GM12878 (cell line): ENCODE measurements around the gene LRRIQ4. TPM values are rescaled to one million over a fixed set of nuclear protein-coding genes. Genes with fewer than 3 reads are reported as not detected.

Experiments used
- CBX5 ChIP-seq: sonication (generic); IDR thresholded peaks from 2 replicates; pipeline ENCODE4 v1.6.1; 2016; ENCODE audit warnings: low read depth, moderate library complexity, mild to moderate bottlenecking, inconsistent platforms
- CUX1 ChIP-seq: IDR thresholded peaks from 2 replicates; pipeline ENCODE4 v1.6.1; 2012; ENCODE audit warnings: improper control_type of control experiment, low read depth, low read length; ENCODE audit not compliant: insufficient replicate concordance
- E2F4 ChIP-seq: IDR thresholded peaks from 2 replicates; pipeline ENCODE4 v1.6.1; 2012; ENCODE audit warnings: low read depth, low read length, improper control_type of control experiment
- FOXM1 ChIP-seq: IDR thresholded peaks from 2 replicates; pipeline ENCODE4 v1.6.1; 2012; ENCODE audit warnings: low read depth, mild to moderate bottlenecking, inconsistent platforms, low read length, moderate library complexity
- HDAC2 ChIP-seq: fragments of 200-600 bp; sonication (generic); IDR thresholded peaks from 2 replicates; pipeline ENCODE4 v1.6.1; 2017
- NBN ChIP-seq: fragments of 450-650 bp; IDR thresholded peaks from 2 replicates; pipeline ENCODE4 v1.6.1; 2016
- NFXL1 ChIP-seq: fragments of 450-650 bp; IDR thresholded peaks from 2 replicates; pipeline ENCODE4 v1.6.1; 2017; ENCODE audit warnings: antibody characterized with exemption, mild to moderate bottlenecking, borderline replicate concordance
- NRF1 ChIP-seq: conservative IDR thresholded peaks from 2 replicates; pipeline ENCODE4 v1.6.1; 2011; ENCODE audit warnings: mild to moderate bottlenecking, low read depth, low read length, improper control_type of control experiment
- REST ChIP-seq: IDR thresholded peaks from 2 replicates; pipeline ENCODE4 v1.6.1; 2012; ENCODE audit warnings: mild to moderate bottlenecking, low read depth, low read length
- SMC3 ChIP-seq: IDR thresholded peaks from 2 replicates; pipeline ENCODE4 v1.6.1; 2011; ENCODE audit warnings: low read length, improper control_type of control experiment, borderline replicate concordance
- SREBF2 ChIP-seq: IDR thresholded peaks from 2 replicates; pipeline ENCODE4 v1.6.1; 2012; ENCODE audit warnings: mild to moderate bottlenecking, low read length
- SUPT20H ChIP-seq: IDR thresholded peaks from 2 replicates; pipeline ENCODE4 v1.6.1; 2011; ENCODE audit warnings: low read depth, mild to moderate bottlenecking, low read length, moderate library complexity, borderline replicate concordance; ENCODE audit not compliant: control insufficient read depth
- TAF1 ChIP-seq: IDR thresholded peaks from 2 replicates; pipeline ENCODE4 v1.6.1; 2011; ENCODE audit warnings: mild to moderate bottlenecking, low read depth, low read length, borderline replicate concordance
- ZBTB40 ChIP-seq: fragments of 450-650 bp; IDR thresholded peaks from 2 replicates; pipeline ENCODE4 v1.6.1; 2016; ENCODE audit warnings: mild to moderate bottlenecking, moderate library complexity, borderline replicate concordance
- polyA plus RNA-seq, 11 experiments: library from polyadenylated mRNA; depleted of rRNA in 4 of 11; unstranded in 6 of 11; stranded (reverse) in 5 of 11; fragments of >200 nt; fragmentation: Nextera tagmentation in 4 of 11; fragmentation: Illumina TruSeq in 1 of 11; extraction: Ambion mirVana in 4 of 11; extraction: Trizol in 1 of 11; gene quantifications; 1 replicate in 1 of 11; 2 replicates in 10 of 11; pipeline versions ENCODE4 v1.2.1 to v1.2.3, GENCODE V29; 2011 to 2016; ENCODE audit warnings: inconsistent platforms in 2 of 11, missing spikeins in 2 of 11, low read depth in 1 of 11
- total RNA-seq, 4 experiments: library from RNA; depleted of rRNA in 3 of 4; stranded (reverse); fragments of >200 nt in 3 of 4; fragmentation: Illumina TruSeq in 1 of 4; extraction: Trizol in 1 of 4; gene quantifications; 2 replicates each; pipeline versions ENCODE4 v1.2.1 to v1.2.3, GENCODE V29; 2013 to 2021

LRRIQ4 gene
- total and polyA plus RNA-seq, 10 of the 15 experiments (the other 5 are each of a cell fraction or from before 2014, with no cell fraction given), result 0.06 to 0.21 (median 0.14) TPM; not detected in 3

- TF ChIP-seq NRF1 (peak; percentile 69), HDAC2 (no peak), SREBF2 (no peak), SMC3 (no peak), REST (no peak), CUX1 (peak; percentile 34), TAF1 (no peak), NBN (peak; percentile 82; the same call in 1 of the 2 replicates), NFXL1 (no peak), CBX5 (0 out of 2 replicates have a peak, but pooled peaks have one; percentile 34), FOXM1 (0 out of 2 replicates have a peak, but pooled peaks have one; percentile 46), E2F4 (no peak), ZBTB40 (peak; percentile 65; the same call in 1 of the 2 replicates), SUPT20H (no peak)
Measured at GRCh38 chr3:169772305-169772896, 40.3 kb upstream of the LRRIQ4 start (continued).
